DND-41 (cell line): ENCODE data around the gene SIPA1L3.

ENCODE experiments used
- ATAC-seq: fragments of 200-7000 bp; cut with Tn5 transposase; 3 replicates; pipeline ENCODE4 v1.9.1; 2021; ENCODE audit warnings: low read depth; ENCODE audit not compliant: insufficient read depth
- DNase-seq: peaks from one replicate; pipeline ENCODE4 v3.0.0-alpha.2; 2020
- H2AFZ ChIP-seq: 2 replicates; pipeline ENCODE4 v1.6.0; 2012; ENCODE audit warnings: low read depth, low read length
- H3K27ac ChIP-seq: 2 replicates; pipeline ENCODE4 v1.5.1; 2012; ENCODE audit warnings: low read length, inconsistent platforms
- H3K27me3 ChIP-seq: fragments of 200-600 bp; sonication (generic); 2 replicates; pipeline ENCODE4 v1.6.0; 2012; ENCODE audit warnings: low read length, mild to moderate bottlenecking, inconsistent platforms; ENCODE audit not compliant: insufficient read depth, poor library complexity
- H3K36me3 ChIP-seq: 2 replicates; pipeline ENCODE4 v1.5.1; 2012; ENCODE audit warnings: low read length, inconsistent platforms; ENCODE audit not compliant: insufficient read depth
- H3K4me1 ChIP-seq: 2 replicates; pipeline ENCODE4 v1.5.1; 2012; ENCODE audit warnings: mild to moderate bottlenecking, low read length; ENCODE audit not compliant: insufficient read depth
- H3K4me2 ChIP-seq: 2 replicates; pipeline ENCODE4 v1.6.0; 2012; ENCODE audit warnings: mild to moderate bottlenecking, moderate library complexity, low read length, inconsistent platforms; ENCODE audit not compliant: insufficient read depth
- H3K4me3 ChIP-seq, 2 experiments: fragments of 200-600 bp in 1 of 2; shearing (Covaris generic) in 1 of 2; 2 replicates each; pipeline ENCODE4 v1.5.1; 2012 to 2016; ENCODE audit warnings: inconsistent platforms in 2 of 2, low read length in 2 of 2, mild to moderate bottlenecking in 2 of 2, low read depth in 1 of 2, moderate library complexity in 1 of 2
- H3K79me2 ChIP-seq: 2 replicates; pipeline ENCODE4 v1.6.0; 2012; ENCODE audit warnings: low read length, inconsistent platforms; ENCODE audit not compliant: insufficient read depth
- H3K9ac ChIP-seq: 2 replicates; pipeline ENCODE4 v1.6.0; 2012; ENCODE audit warnings: low read depth, mild to moderate bottlenecking, inconsistent platforms, low read length, moderate library complexity
- H3K9me3 ChIP-seq: 2 replicates; pipeline ENCODE4 v1.5.1; 2012; ENCODE audit warnings: low read length, moderate library complexity, mild to moderate bottlenecking, inconsistent platforms; ENCODE audit not compliant: insufficient read depth, severe bottlenecking
- H4K20me1 ChIP-seq: 2 replicates; pipeline ENCODE4 v1.6.0; 2012; ENCODE audit warnings: low read length; ENCODE audit not compliant: insufficient read depth
- CTCF ChIP-seq: IDR thresholded peaks from 2 replicates; pipeline ENCODE4 v1.5.1; 2012; ENCODE audit warnings: borderline replicate concordance, low read length, moderate library complexity, mild to moderate bottlenecking; ENCODE audit not compliant: poor library complexity, severe bottlenecking; ENCODE audit errors: extremely low read depth
- EZH2 ChIP-seq: IDR thresholded peaks from 3 replicates; pipeline ENCODE4 v1.6.1; 2012; ENCODE audit warnings: borderline replicate concordance, low read depth, mild to moderate bottlenecking, moderate library complexity, low read length, inconsistent platforms; ENCODE audit not compliant: severe bottlenecking

The SIPA1L3 gene

GRCh38 chr19:38180071-38180470, 273.1 kb downstream of the SIPA1L3 start:
- H3K4me2 ChIP-seq, result no peak overlapping the region
- no peak overlapping the region for H3K9ac ChIP-seq
- ATAC-seq (no peak), DNase-seq (no peak)
- no peak overlapping the region for H3K4me3 ChIP-seq
- no peaks in the 10 kb centered on the region for H4K20me1 ChIP-seq
- peaks cover 14% of the 10 kb centered on the region for H3K36me3 ChIP-seq
- no peaks in the 10 kb centered on the region for H3K79me2 ChIP-seq
- H3K4me1 ChIP-seq, result no peaks in the 10 kb centered on the region
- H3K9me3 ChIP-seq, result peaks cover 15% of the 10 kb centered on the region
- no peak overlapping the region for H2AFZ ChIP-seq
- H3K27ac ChIP-seq, result no peak overlapping the region
- no peak for TF ChIP-seq CTCF
- no peak for TF ChIP-seq EZH2
- no peaks in the 10 kb centered on the region for H3K27me3 ChIP-seq

- no peaks in the 10 kb centered on the region for H3K27me3 ChIP-seq
- H3K4me3 ChIP-seq, result no peak overlapping the region
- no peak for DNase-seq
- H2AFZ ChIP-seq, result no peak overlapping the region
- H3K9me3 ChIP-seq, result peaks cover 15% of the 10 kb centered on the region
- no peaks in the 10 kb centered on the region for H3K79me2 ChIP-seq
- no peak overlapping the region for H3K4me2 ChIP-seq
- no peak overlapping the region for H3K27ac ChIP-seq
- H3K4me1 ChIP-seq, result no peaks in the 10 kb centered on the region
- no peak for TF ChIP-seq CTCF
- TF ChIP-seq EZH2, result no peak
- no peak for ATAC-seq
- no peak overlapping the region for H3K9ac ChIP-seq
- no peaks in the 10 kb centered on the region for H4K20me1 ChIP-seq
- H3K36me3 ChIP-seq, result peaks cover 15% of the 10 kb centered on the region
These were observed 275.7 kb downstream of the SIPA1L3 start for GRCh38 chr19:38182536-38183210.

GRCh38 chr19:38183251-38183897, 276.4 kb downstream of the SIPA1L3 start:
- H3K79me2 ChIP-seq, result no peaks in the 10 kb centered on the region
- TF ChIP-seq CTCF (no peak), EZH2 (no peak)
- ATAC-seq, result no peak
- H3K4me1 ChIP-seq, result no peaks in the 10 kb centered on the region
- no peak overlapping the region for H2AFZ ChIP-seq
- peaks cover 15% of the 10 kb centered on the region for H3K9me3 ChIP-seq
- no peak for DNase-seq
- H3K4me2 ChIP-seq, result no peak overlapping the region
- no peak overlapping the region for H3K9ac ChIP-seq
- no peaks in the 10 kb centered on the region for H3K27me3 ChIP-seq
- no peaks in the 10 kb centered on the region for H4K20me1 ChIP-seq
- peaks cover 15% of the 10 kb centered on the region for H3K36me3 ChIP-seq
- no peak overlapping the region for H3K27ac ChIP-seq
- H3K4me3 ChIP-seq, result no peak overlapping the region

GRCh38 chr19:38184815-38185214, 277.8 kb downstream of the SIPA1L3 start:
- no peaks in the 10 kb centered on the region for H4K20me1 ChIP-seq
- H3K79me2 ChIP-seq, result no peaks in the 10 kb centered on the region
- no peak overlapping the region for H3K4me3 ChIP-seq
- no peaks in the 10 kb centered on the region for H3K27me3 ChIP-seq
- H3K4me2 ChIP-seq, result no peak overlapping the region
- ATAC-seq, result no peak
- peaks cover 5% of the 10 kb centered on the region; the same call in 1 of the 2 replicates for H3K4me1 ChIP-seq
- H3K9me3 ChIP-seq, result peaks cover 11% of the 10 kb centered on the region
- H3K9ac ChIP-seq, result no peak overlapping the region
- no peak for TF ChIP-seq EZH2
- no peak for TF ChIP-seq CTCF
- H3K27ac ChIP-seq, result no peak overlapping the region
- DNase-seq, result no peak
- peaks cover 15% of the 10 kb centered on the region for H3K36me3 ChIP-seq
- no peak overlapping the region for H2AFZ ChIP-seq
